GM13976 (cell line): ENCODE measurements around the gene CDC20.
A peak's percentile ranks its signal among the peaks of the same experiment; 100 is the strongest.

ENCODE experiments used
- DNase-seq: peaks from one replicate; pipeline ENCODE4 v3.0.0; 2012; ENCODE audit warnings: low spot score
- CTCF ChIP-seq: IDR thresholded peaks from 2 replicates; pipeline ENCODE4 v1.5.1; 2012; ENCODE audit warnings: borderline replicate concordance, mild to moderate bottlenecking; ENCODE audit not compliant: insufficient read depth; ENCODE audit errors: extremely low read depth, missing control alignments, control extremely low read depth
- in situ Hi-C: fragments of 300-500 bp; cut with MboI; formaldehyde crosslinking; loops from one replicate; pipeline ENCODE4 v1.12.0; 2022; ENCODE audit warnings: low sequenced_read_pairs, mixed read lengths, inconsistent platforms; ENCODE audit not compliant: unreplicated experiment

The CDC20 gene

GRCh38 chr1:43358746-43359693 is at the start of gene CDC20:
Gene CDC20, plus strand, starts transcription at chr1:43358981. Its CDS starts 235 bp downstream, at chr1:43359216.
- in situ Hi-C loops: loop anchor here (25.0 kb wide), 1 partner anchor 122 kb away; no protein-coding TSS in a partner anchor

GRCh38 chr1:43309405-43310025 is 49.3 kb upstream of the CDC20 start:
- DNase-seq: no peak
- in situ Hi-C loops: no loop called here
- no peak for TF ChIP-seq CTCF

More at GRCh38 chr1:43358746-43359693, at the start of gene CDC20:
- DNase-seq: peak; percentile 97
- TF ChIP-seq CTCF: no peak

GRCh38 chr1:43311521-43311920 is 47.3 kb upstream of the CDC20 start:
- in situ Hi-C loops: no loop called here
- TF ChIP-seq CTCF: no peak
- no peak for DNase-seq

- TF ChIP-seq CTCF: no peak
- DNase-seq: no peak
- in situ Hi-C loops: no loop called here
These were observed 46.6 kb upstream of the CDC20 start for GRCh38 chr1:43312212-43312623.

GRCh38 chr1:43312663-43313515 is 45.9 kb upstream of the CDC20 start:
- TF ChIP-seq CTCF: no peak
- no peak for DNase-seq
- in situ Hi-C loops: no loop called here

- no peak for DNase-seq
- TF ChIP-seq CTCF: no peak
- in situ Hi-C loops: no loop called here
These were observed 45.0 kb upstream of the CDC20 start for GRCh38 chr1:43313771-43314170.
